Epithelial cell of prostate (primary cell): ENCODE measurements around the gene COL23A1.
"Not testable (repeated sequence)": the region's sequence is repeated elsewhere in the genome, so short reads cannot be mapped to it uniquely, and the experiment has no call there.

Source experiments
- DNase-seq: peaks from one replicate; pipeline ENCODE4 v3.0.0-alpha.2; 2011; ENCODE audit warnings: low read depth, low spot score
- H3K27ac ChIP-seq: fragments of 450-650 bp; 2 replicates; pipeline ENCODE4 v1.5.1; 2017; ENCODE audit warnings: mild to moderate bottlenecking

COL23A1 gene

DNA sequence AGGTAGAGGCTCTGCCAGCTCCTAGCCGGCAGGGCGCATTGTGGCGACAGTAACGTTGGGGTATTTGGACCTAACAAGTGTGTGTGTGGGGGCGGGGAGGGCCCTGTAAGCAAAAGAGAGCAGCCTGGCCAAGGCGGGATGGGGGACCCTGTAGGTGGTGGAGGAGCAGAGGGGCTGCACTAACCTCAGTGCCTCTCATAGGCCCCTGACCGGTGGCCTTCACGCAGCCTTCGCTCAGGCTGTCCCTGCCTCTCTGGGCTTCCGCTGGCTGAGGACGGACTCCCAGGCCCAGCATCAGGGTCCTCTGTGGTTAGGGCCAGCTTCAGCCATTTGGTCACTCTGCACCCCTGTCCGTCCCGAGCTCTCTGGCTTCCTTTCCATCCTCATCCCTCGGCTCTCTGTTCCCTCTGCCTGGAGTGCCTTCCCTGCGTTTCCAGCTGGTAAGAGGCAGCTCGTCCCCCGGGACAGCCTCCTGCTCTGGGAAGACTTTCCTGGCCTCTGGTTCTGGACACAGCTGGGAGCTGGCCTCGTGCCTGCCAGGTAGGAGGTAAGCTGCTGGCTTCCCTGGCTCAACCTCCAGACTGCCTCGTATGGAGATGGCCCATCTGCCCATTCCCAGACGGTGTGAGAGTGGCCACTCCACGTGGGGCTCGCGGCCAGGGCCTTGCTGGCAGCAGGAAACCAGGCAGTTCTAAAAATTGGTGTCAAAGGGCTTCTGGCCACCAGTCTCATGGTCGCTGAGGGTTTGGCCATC, 318.3 kb downstream of the COL23A1 start:
- no peak for DNase-seq

DNA sequence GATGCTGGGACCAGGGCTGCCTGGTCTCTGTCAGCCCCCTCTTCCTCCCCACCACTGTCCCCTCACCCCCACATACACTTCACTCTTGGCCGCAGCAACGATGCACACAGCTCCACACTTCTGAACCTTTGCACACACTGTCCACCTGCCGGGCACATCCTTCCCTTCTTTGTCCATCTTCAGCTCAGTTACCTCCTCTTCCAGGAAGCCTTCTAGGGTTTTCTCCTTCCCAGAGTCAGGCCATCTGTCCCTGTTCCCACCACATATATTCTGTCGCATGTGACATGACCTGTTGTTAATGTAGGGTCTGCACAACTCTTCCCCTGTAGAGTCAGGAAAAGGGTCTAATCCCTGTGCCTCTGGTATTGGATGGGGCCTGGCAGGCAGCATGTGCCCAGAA, 319.0 kb downstream of the COL23A1 start:
- no peak overlapping the region for H3K27ac ChIP-seq
- DNase-seq, result no peak

More for the DNA sequence above, 318.3 kb downstream of the COL23A1 start:
- H3K27ac ChIP-seq, result no peak overlapping the region

- DNase-seq, result no peak
- no peak overlapping the region for H3K27ac ChIP-seq
These were observed 320.7 kb downstream of the COL23A1 start for GRCh38 chr5:178269499-178269898.

- no peak overlapping the region for H3K27ac ChIP-seq
- no peak for DNase-seq
These were observed 322.3 kb downstream of the COL23A1 start for GRCh38 chr5:178267876-178268275.

DNA sequence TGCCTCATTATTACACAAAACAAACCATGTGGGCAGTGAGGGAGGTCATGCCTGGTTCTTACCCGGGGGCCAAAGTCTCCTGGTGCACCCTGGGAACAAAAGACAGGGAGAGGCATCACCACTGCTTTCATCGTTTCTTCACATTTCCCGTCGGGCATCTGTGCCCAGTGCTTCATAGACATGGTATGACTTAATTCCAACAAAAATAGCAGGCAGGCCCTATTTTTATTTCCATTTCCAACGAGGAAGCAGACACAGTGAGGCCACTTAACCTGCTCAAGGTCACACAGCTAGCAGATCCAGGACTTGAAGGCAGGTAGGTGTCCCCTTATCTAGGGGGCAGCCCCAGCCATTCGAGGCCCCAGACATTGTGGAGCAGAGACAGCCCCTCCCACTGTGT, 322.9 kb downstream of the COL23A1 start:
- DNase-seq, result no peak
- H3K27ac ChIP-seq, result no peak overlapping the region

DNA sequence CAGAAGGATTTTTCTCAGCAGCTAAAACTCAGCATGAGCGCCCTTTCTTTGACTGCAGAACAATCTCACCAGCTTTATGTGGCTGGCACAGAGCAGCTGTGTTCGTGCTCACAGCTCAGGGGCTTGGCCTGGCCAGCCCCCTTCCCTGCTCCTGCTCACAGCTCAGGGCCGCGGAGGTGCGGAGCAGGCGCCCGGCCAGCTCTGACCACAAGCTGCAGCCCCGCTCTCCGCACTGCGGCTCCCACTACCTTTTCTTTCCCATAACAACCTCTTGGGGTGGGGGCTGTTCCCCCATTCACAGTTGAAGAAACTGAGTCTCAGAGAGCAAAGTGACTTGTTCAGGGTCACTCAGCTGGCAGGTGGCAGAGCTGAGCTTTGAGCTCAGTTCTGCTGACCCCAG, 323.6 kb downstream of the COL23A1 start:
- no peak overlapping the region for H3K27ac ChIP-seq
- DNase-seq, result no peak

DNA sequence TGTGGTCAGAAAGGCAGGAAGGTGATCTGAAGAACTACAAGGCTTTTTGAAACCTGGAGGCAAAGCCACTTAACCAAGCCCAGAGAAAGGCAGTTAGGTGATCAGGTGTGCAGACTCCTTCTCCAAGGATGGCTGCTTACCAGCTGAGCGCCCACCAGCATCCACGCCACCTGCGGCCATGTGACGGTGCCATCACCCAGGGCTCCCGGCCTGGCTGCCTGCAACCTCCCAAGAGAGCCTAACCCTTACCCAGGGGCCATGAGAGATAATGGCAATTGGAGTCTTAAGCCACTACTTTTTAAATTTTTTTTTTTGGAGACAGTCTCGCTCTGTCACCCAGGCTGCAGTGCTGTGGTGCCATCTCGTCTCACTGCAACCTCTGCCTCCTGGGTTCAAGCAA, 324.4 kb downstream of the COL23A1 start:
- no peak for DNase-seq
- no peak overlapping the region for H3K27ac ChIP-seq

GRCh38 chr5:178264044-178264443, 326.1 kb downstream of the COL23A1 start:
- H3K27ac ChIP-seq, result no peak overlapping the region
- no peak for DNase-seq

DNA sequence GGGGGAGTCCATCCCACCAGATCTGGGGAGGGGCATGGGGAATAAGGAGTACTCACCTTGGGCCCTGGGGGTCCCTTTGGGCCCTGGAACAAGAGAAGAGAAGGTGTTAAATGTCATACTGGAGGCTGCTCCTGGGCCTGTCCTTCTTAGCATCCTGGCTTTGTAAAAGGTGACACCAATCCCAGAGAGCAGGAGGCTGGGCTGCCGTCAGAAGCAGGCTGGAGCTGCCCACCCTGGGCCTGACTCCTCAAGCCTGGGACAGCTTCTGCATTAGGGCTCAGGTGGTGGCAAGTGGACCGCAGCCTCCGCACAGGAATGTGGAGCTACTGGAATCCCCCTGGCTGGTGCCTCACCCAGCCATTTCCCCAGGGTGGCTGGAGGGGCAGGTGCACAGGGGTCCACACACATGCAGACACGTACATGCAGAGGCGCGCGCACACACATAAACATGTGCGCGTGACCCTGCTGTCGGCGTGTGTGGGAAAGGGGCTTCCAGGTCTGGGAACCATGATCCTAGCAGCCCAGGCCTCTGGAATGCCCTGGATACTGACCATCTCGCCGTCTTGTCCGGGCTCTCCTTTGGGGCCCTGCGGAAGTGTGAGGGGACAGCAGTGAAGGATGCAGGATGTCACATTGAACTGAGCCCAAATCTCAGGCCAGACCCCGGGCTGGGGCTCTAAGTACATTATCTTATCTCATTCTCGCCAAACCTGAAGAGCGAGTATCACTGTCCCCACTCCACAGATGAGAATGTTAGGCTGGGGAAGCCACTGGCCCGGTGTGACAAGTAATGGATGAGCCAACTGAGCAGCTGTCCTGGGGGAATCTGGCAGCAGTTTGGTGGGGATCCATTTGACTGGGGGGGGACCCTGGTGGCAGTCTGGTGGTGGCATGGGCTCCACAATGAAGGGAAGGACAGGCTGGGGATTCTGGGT, 328.3 kb downstream of the COL23A1 start:
- DNase-seq, result no peak
- no peak overlapping the region for H3K27ac ChIP-seq

- DNase-seq, result no peak
- H3K27ac ChIP-seq, result no peak overlapping the region
These were observed 330.3 kb downstream of the COL23A1 start for GRCh38 chr5:178259623-178260536.

DNA sequence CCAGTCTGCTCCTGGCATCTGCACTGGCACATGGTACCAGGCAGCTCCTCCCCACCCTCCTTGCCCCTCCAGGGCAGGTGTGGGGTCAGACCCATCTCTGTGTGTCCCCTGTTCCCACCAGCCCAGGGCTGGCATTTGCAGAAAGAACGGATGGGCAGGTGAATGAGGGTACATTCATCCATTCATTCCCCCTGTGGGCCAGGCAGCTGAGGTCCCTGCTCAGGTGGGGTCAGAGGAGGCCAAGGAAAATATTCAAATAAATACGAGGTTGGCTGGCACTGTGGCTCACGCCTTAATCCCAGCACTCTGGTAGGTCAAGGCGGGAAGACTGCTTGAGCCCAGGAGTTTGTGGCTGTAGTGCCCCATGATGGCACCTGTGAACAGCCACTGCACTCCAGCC, 332.5 kb downstream of the COL23A1 start:
- DNase-seq, result no peak
- no peak overlapping the region for H3K27ac ChIP-seq

GRCh38 chr5:178256746-178257145, 333.4 kb downstream of the COL23A1 start:
- no peak overlapping the region for H3K27ac ChIP-seq
- no peak for DNase-seq

DNA sequence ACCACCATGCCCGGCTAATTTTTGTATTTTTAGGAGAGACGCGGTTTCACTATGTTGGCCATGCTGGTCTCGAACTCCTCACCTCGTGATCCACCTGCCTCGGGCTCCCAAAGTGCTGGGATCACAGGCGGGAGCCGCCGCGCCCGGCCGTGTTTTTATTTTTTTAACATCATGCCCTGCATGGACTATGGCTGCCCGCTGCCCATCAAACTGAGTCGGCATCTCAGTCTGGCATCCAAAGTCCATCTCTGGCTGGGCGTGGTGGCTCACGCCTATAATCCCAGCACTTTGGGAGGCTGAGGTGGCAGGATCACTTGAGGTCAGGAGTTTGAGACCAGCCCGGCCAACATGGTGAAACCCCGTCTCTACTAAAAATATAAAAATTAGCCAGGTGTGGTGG, 336.6 kb downstream of the COL23A1 start:
- not testable (repeated sequence) for DNase-seq, H3K27ac ChIP-seq

GRCh38 chr5:178252258-178252657, 337.9 kb downstream of the COL23A1 start:
- no peak for DNase-seq
- no peak overlapping the region for H3K27ac ChIP-seq

DNA sequence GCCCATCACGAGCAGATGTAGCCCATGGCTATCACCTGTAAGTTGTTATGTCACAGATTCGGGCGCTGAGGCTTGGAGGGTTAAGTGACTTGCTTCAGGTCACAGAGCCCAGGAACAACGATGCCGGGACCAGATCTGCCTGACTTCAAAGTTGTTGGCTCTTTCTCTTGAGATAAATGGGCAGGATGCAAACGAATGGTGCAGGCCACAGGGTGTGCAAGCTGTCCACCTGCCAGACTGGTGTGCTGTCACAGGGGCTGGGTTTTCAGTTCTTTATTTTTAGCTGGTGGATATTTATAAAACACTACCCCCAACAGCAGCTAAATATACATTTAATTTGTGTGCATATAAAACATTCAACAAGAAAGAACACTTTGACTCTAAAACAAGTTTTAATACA, 339.9 kb downstream of the COL23A1 start:
- no peak overlapping the region for H3K27ac ChIP-seq
- DNase-seq, result no peak

GRCh38 chr5:178249191-178249989, 340.8 kb downstream of the COL23A1 start:
- DNase-seq, result peak; percentile 79
- H3K27ac ChIP-seq, result no peak overlapping the region

GRCh38 chr5:178248750-178249149, 341.4 kb downstream of the COL23A1 start:
- DNase-seq, result no peak
- no peak overlapping the region for H3K27ac ChIP-seq

DNA sequence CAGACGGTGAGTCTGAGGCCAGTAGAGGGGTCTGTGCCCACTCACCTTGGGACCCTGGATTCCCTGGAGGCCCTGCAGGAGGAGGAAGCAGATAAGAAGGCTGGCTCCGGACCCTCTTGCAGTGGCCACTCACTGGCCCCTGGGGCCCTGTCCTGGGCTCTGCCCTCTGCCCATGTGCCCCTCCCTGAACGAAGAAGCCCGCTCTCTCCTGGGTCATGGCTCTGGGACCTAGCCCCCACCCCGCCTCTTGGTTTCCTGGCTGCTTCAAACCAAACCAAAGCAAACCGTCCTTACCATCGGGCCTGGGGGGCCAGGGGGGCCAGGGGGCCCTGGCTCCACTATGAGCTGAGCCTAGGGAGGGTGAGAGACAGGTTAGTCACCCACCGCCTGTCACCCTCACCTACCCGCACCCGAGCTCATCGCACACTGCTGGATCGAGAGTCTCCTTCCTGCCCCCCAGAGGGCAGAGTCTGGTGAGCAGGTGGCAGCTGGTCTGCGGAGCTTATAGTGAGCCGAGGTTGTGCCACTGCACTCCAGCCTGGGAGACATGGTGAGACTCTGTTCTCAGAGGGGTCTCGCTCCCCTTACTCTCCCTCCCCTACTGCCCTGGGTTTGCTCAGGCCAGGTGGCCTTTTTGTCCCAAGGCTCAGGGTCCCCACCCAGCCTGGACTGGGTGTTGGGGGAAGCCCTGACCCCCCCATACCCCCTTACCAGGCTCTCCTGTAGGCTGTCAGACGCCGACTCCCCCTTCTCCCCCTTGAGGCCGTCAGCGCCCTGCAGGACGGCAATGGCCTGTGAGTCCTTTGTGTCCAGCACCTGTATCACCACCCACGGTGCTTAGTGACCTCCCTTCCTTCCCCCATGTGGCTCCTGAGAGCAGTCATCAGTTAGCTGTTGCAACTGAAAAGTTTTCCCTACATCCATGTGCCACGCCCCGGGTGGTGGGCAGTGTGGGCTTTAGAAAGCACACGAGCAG, 342.4 kb downstream of the COL23A1 start:
- H3K27ac ChIP-seq, result no peak overlapping the region
- DNase-seq, result no peak
